Measurements from ENCODE around the gene NKPD1.

NKPD1 gene

DNA sequence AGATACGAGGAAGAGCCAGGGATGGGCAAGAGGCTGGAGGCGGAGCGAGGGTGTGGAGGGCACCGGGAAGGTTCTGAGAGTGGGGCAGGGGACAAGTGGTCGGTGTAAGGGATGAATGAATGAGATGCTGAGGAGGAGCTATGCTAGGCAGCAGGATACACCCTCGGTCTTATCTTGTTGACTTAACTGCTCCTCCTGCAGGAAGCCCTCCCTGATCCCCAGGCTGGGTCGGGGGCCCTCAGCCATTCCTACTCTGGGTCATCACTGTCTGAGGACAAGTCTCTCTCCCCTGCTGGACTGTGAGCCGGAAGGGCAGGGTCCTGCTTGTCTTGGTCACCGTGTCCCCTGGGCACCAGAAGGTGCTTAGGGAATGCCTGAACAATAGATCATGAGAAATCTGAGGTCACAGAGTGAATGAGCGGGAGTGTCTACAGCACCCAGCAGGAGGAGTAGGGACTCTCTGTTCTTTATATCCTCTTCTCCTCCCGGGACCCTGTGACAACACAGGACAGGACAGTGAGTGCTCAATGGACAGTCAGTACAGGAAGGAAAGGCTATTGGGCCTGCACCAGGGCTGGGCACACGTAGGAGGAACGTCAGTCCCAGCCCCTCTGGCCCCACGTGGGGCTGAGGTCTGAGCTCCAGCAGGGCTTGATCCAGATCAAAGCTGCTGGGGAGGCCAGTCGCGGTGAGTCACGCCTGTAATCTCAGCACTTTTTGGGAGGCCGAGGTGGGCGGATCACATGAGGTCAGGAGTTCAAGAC is 6.5 kb downstream of the NKPD1 start:
- DNase-seq (ENCODE audit: low spot score) = no peak

DNA sequence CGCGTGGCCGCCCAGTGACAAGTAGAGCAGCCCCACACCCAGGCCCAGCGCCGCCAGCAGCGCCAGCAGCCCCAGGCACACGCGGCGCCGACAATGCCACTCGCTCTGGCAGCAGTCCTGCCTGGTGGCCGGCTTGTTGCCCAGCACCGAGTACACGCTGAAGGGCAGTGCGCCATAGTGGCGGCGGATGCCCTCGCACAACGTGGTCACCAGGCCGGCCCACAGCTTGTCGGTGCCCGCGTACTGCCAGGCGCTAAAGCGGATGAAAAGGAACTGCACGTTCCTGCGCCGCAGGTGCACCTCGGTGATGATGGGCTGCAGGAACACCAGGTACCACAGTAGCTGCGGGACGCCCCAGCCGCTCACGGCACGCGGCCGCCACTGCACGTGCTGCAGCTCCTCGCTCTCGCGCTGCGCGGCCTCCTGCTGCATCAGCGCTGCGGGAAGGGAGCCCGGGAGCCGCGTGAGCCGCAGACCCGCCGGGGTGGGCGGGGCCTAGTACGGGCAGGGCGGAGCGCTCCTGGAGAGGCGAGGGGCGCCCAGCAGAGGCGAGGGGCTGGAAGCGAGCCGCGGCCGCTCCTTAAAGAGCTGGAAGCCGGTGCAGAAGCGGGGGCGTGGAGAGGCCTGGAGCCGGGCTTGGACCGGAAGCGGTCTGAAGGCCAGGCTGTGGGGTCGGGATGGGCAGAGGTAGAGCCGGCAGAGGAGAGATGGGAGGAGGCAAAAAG is 7.3 kb downstream of the NKPD1 start:
- DNase-seq (ENCODE audit: low spot score) = peak; percentile 34

DNA sequence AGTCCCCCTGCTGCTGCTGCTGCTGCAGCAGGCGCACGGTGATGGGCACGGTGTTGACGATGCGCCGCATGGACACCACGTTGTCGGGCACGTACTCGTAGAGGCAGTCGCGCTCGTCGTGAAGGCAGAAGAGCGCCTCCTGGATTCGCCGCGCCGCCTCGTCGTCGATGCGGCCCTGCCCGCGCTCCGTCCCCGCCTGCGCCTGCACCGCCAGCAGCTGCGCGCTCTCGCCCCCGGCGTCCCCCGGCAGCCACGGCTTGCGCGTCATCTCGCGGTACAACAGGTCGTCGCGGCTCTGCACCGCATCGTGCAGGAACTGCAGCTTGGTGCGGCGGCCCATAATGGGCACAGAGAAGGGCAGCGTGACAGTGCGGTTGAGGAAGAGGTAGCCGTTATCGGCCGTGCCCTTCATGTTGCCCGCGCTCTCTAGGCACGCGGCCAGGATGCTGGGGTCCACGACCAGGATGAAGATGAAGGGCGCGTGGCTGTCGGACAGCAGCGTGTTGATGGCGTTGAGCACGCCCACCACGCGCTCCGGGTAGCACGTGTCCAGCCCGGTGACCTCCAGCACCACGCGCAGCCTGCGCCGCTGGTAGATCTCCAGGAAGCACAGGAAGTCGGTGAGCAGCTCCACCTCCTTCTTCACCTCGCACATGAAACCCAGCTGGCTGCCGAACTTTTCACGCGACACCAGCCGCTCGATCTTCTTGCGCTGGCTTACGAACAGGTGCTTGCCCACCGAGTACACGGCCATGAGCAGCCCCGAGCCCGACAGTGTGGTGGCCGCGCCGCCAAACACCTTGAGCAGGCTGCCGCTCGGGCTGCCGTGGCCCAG is 8.1 kb downstream of the NKPD1 start:
- peak; percentile 22 for DNase-seq (ENCODE audit: low spot score)

DNA sequence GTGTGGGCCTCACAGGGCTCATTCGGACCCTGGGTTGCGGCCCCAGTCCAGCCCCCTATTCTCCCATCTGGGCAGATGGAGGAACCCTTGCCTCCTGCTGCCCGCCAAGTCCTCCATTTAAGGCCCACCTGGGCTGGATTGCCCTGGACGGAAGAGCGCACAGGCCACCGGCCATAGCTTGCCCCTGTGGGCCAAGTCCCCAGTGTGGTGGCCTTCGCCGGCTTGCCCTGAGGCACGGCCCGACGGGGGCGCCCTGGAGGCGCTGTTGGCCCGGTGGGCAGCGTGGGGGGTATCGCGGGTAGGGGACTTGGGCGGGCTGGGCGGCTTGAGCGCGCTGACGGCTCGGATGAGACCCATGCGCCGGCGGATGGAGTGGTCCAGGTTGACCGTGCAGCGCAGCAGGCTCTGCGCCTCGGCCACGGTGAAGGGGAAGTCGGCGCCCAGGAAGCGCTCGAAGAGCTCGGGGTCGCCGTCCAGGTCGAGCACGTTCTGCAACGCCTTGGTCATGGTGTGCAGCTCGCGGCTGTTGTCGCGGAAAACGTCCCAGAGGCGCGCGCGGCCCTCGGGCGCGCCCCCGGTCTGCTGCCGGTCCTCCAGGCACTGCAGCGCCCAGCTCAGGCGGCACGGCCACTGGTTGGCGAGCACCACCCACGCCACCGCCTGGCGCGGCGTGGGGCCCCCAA is 8.8 kb downstream of the NKPD1 start:
- no peak for DNase-seq (ENCODE audit: low spot score)

DNA sequence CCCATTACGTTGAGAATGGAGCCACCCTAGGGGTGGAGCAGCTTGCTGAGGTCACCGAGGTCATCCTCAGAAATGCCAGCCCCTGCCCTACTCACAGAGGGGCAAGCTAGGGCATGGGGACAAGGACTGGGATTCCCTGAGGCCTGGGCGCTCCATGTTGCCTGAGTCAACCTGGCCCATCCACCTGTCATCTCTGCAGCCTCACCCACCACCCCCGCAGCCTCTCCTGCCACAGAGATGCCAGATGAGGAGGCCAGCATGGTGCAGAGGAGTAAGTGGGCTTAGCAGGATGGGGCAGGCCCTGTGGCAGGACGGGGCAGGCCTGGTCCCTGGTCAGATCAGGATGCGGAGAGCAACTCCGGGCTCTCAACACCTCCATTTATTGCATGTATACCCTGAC is 9.5 kb downstream of the NKPD1 start:
- no peak for DNase-seq (ENCODE audit: low spot score)

DNA sequence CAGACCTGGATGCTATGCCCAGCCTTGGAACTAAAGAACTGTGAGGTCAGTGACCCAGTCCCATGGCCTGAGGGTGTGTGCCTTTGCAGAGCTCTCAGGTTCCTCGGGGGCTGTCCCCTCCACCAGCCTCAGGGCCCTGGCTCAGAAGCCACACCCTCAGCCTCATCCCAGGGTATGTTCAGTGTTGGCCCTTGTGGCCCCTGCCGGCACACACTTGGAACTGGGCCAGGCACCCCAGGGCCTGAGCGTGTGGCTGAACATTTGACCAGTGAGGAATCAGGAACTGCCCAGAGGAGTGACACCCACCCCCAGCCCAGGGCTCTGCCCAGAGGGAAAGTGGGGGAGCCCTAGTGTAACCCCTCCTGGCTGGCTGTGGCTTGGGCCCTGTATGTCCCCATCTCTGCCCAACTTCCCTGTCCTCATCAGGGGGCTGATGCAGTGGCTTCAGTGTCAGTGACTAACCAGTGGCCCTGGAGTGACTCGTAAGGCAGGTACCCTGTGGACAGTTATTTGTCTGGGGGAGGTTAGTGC is 10.0 kb downstream of the NKPD1 start:
- no peak for DNase-seq (ENCODE audit: low spot score)

DNA sequence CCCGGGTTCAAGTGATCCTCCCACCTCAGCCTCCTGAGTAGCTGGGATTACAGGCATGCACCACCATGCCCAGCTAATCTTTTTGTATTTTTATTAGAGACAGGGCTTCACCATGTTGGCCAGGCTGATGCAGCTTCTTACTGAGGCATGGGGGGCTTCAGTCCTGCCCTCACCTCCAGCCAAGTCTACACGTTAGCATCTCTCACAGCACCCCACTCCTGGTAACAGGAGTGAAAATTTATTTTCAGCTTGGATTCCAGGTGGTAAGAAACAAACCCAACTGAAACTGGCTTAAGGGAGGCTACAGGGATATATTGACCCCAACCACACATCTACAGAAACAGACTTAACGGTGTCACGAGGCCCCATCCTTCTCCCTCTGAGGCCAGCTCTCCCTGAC is 10.6 kb downstream of the NKPD1 start:
- DNase-seq (ENCODE audit: low spot score) = no peak

DNA sequence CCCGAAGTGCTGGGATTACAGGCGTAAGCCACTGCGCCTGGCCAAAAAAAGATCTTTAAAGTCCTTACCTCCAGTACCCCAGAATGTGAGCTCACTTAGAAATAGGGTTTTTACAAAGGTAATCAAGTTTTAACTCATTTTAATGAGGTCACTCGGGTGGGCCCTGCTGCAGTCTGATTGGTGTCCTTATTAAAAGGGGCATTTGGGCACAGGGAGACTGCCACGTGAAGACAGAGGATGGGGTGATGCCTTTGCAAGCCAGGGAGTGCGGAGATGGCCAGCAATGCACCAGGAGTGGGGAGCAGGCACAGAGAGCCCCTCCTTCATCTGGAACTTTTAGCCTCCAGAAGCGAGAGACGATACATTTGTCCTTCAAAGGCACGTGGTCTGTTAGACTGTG is 11.7 kb downstream of the NKPD1 start:
- DNase-seq (ENCODE audit: low spot score) = no peak

DNA sequence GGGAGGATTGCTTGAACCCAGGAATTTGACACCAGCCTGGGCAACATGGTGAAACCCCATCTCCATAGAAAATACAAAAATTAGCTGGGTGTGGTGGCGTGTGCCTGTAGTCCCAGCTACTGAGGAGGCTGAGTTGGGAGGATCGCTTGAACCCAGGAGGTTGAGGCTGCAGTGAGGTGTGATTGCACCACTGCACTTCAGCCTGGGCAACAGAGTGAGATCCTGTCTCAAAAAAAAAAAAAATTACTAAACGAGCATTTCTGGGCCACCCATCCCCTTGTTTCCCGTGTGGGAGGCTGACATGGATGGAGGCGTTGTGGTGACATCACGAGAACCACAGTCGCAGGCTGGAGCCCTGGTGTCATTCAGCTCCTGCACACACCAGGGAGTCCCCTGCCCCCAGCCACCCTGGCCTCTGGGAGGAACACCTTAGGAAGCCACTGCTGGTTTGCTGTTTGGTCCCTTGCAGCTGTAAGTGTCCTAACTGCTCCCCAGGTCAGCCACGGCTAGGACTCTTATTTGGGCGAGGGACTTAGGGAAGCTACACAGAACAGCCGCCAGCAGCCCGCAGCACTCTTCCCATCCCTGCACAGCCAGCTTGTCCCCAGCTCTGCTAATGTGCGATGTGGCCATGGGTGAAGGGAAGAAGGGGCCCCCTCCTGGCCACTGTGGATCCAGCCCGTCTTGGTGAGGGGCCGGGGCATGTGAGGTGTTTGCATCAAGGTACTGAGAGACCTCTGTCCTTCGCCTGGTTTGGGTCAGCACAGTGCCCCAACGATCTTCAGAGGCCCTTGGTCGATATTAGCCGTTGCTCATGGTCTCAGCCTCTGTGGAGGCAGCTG is 12.7 kb downstream of the NKPD1 start:
- DNase-seq (ENCODE audit: low spot score) = no peak

DNA sequence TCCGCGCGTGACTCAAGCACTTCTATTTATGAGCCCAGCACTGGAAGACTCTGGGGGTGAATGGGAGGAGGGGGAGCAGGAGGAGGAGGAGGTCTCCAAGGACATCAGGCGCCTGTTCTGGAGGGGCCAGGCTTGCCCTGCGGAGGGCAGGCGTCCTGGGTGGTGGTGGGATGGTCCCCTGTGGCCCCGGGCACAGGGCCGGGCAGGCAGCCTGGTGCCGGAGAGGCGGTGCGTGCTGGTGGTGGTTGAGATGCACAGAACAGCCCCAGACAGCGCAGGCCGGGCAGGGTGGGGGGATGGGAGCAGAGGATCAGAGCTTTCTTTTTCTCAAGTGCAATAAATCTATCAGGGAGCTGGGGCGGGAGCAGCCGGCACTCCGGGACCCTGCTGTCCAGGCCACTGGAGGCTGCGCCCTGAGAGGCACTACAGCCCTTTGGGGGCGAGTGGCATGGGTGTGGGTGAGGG is 14.0 kb downstream of the NKPD1 start:
- no peak for DNase-seq (ENCODE audit: low spot score)

DNA sequence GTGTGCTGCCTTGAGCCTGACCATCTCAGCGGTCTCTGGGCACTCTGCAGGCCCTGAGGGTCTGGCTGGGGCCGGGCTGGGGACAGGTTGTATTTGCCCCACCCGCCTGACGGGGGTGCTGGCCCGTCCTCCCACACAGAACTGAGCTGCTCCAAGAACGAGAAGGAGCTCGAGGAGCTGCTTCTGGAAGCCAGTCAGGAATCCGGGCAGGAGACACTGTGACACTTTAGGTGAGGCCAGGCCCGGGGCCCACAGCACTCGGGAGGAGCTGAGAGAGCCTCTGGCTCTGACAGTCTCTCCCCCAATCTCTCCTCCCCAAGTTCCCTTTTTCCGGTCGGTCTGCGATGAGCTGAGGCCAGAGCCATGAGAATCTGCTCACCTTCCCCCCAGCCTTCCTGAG is 14.5 kb downstream of the NKPD1 start:
- no peak for DNase-seq (ENCODE audit: low spot score)

DNA sequence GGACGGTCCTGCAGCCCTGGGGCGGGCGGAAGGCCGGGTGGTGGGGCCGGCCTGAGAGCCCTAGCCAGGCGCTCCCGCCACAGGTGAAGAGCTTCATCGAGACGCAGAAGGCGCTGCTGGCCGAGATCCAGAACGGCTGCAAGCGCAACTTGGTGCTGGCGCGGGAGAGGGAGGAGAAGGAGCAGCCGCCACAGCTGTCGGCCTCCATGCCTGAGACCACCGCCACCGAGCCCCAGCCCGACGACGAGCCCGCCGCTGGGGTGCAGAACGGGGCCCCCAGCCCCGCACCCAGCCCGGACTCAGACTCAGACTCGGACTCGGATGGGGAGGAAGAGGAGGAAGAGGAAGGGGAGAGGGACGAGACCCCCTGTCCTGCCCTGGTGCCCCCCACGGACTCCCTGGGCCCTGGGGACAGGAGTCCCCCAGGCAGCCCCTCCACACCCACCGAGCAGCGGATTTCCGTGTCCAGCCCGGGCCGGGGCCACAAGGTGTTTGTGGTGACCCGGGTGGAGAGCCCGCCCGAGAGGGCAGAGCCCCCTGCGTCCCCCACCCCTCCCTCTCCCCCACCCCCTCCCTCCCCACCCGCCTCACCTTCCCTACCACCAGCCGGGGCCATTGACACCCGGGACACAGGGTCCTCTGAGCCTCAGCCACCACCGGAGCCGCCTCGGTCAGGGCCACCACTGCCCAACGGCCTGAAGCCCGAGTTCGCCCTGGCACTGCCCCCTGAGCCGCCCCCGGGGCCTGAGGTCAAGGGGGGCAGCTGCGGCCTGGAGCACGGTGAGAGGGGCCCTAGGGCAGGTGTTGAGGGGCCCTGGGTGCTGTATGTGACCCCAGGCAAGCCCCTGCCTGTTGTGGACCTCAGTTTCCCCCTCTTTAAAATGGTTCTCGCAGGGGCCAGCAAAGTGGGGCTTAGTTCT is 15.3 kb downstream of the NKPD1 start:
- DNase-seq (ENCODE audit: low spot score) = no peak

DNA sequence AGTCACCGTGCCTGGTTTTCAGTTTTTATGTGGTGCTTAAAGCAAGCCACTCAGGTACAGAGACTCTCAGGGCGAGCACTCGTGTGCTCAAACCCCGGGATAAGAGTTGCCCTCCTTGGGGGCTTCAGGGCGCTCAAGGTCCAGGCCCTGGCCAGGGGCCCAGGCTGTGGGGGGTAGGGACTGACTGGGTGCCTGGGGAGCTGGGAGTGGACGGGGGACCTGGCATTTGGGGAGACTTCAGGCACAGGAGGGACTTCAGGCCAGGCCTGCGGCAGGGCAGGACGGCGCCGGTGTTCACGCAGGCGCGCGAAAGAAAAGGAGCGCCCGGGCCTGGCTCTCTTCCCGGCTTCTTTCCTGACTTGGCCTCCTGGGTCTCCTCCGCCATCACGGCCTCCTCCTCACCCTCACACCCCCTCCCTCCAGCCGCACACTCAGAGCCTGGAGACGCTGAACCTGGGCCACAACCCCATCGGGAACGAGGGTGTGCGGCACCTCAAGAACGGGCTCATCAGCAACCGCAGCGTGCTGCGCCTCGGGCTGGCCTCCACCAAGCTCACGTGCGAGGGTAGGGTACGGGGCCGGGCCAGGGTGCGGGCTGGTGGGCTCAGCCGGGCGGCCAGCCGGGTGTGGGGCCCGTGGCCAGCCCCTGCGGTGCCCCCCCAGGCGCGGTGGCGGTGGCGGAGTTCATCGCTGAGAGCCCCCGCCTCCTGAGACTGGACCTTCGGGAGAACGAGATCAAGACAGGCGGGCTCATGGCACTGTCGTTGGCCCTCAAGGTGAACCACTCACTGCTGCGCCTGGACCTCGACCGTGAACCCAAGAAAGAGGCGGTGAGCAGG is 16.1 kb downstream of the NKPD1 start:
- DNase-seq (ENCODE audit: low spot score) = no peak

DNA sequence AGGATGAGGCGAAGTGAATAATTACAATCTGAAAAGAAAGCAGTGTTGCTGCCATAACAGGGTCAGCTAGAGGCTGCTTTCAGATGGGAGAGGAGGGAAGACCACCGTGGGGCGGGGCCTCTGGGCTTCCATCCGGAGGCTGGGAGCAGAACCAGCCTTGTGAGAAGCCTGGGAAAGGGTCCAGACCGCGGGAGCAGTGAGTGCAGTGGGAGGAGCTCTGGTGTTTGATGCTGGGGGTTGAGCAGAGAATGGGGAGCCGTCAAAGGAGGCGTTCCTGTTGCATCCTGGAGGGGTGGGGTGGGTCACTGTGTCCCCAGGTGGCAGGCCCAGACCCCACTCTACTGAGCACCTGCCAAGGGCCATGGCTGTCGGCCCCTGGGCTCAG is 18.1 kb downstream of the NKPD1 start:
- DNase-seq (ENCODE audit: low spot score) = no peak

DNA sequence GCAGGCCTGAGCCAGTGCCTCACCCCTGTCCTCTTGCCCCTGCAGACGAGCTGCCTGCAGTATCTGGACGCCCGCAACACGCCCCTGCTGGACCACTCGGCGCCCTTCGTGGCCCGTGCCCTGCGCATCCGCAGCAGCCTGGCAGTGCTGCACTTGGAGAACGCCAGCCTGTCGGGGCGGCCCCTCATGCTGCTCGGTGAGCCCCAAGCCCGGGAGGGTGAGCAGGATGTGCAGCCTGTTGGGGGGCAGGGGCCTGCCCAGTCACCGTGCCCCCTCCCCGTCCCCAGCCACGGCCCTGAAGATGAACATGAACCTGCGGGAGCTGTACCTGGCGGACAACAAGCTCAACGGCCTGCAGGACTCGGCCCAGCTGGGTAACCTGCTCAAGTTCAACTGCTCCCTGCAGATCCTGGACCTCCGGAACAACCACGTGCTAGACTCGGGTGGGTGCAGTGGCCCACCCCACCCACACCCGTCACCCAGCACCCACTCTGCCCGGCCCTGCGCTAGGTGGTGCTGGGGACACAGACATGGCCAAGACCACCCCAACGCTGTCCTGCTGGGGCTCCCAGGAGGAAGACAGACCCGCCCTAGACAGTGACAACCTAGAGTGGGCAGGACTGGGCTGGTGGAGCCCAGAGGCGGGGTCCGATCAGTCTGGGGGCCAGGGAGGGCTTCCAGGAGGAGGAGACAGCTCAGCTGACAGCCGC is 18.6 kb downstream of the NKPD1 start:
- DNase-seq (ENCODE audit: low spot score) = no peak

DNA sequence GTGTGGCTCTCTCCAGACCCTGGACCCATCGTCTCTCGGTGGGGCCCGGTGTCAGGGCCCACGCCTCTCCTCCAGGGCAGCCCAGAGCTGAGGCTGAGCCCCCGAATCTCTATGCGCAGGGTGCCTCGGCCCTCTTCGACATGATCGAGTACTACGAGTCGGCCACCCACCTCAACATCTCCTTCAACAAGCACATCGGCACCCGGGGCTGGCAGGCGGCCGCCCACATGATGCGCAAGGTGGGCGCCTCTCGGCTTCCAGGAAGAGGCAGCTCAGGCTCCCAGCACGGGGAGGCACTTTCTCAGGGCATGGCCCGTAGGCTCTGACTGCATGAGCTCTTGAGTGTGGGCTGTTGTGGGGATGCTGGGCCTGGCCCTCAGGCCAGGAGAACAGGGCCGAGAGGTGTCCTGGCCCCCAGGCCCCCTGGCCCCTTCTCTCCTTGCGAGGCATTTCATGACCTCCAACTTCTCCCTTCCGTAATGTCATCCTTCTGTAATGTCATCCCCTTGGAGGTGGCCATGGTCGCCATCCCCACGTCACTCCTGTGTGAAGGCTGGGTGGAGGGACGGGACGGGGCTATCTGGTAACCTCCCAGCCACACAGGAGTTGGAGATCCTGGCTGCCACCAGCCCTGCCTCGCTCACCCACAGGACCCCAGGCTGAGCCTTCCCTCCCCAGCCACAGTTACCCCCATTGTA is 19.4 kb downstream of the NKPD1 start:
- DNase-seq (ENCODE audit: low spot score) = peak; percentile 63

DNA sequence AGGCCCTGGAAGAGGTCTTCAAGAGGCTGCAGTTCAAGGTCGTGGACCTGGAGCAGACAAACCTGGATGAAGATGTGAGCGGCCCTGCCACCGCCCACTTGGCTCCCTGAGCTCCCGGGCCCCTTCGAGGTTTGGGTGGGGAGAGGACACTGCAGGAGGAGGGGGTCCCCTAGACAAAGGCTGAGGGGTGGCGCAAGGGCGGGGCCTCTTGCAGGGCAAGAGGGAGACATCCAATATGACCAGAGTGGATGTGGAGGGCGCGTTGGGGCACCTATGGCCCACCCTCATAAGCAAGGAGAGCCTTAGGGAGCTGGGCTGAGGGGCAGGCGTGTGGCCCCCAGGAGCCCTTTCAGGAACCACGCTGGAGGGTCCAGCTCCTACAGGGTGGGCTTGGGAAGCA is 20.2 kb downstream of the NKPD1 start:
- no peak for DNase-seq (ENCODE audit: low spot score)

DNA sequence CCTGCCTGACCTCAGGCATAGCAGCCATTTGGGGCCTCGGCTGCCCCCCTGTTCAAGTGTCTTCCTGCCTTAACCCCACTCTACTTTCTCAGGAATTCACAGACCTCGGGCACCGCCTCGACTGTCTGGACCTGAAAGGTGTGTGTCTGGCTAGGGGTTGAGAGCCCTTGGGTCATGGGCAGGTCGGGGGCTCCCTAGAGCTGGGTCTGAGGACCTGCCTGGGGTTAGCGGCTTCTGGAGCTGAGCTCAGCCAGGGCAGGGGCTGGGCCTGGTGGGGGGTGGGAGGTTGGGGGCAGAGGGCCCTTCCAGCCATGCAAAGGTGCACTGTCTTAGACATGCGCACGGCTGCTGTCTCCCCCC is 20.7 kb downstream of the NKPD1 start:
- no peak for DNase-seq (ENCODE audit: low spot score)

Measured in putamen (tissue), 1 donor.